ENCODE measurements around the gene MRGPRD.

Gene MRGPRD

DNA sequence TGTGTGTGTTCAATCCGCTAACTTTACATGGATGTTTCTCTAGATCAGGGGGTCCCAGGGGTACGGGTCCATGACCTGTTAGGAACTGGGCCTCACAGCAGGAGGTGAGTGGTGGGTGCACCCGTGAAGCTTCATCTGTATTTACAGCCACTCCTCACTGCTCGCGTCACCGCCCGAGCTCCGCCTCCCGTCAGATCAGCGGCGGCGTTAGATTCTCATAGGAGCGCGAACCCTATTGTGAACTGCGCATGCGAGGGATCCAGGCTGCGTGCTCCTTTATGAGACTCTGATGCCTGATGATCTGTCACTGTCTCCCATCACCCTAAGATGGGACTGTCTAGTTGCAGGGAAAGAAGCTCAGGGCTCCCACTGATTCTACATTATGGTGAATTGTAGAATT lies 31.9 kb downstream of the MRGPRD start:
- Histone ChIP-seq H3F3A (ENCODE audit: low read depth) (no peaks in the 10 kb centered on the region), H3K9me3 (ENCODE audit: insufficient read depth, low read depth, low read length) (no peaks in the 10 kb centered on the region), H3K4me2 (ENCODE audit: low read depth, low read length, poor library complexity, severe bottlenecking) (no peak overlapping the region), H2AFZ (ENCODE audit: low read length) (no peak overlapping the region), H4K20me1 (ENCODE audit: insufficient read depth, low read length, poor library complexity, severe bottlenecking) (no peaks in the 10 kb centered on the region), H3K4me3 (ENCODE audit: low read length, poor library complexity, severe bottlenecking) (no peak overlapping the region), H3K9me2 (replicated peaks; ENCODE audit: low read depth, low read length) (no peaks in the 10 kb centered on the region), H3K9ac (ENCODE audit: low read depth, low read length, poor library complexity, severe bottlenecking) (no peak overlapping the region), H3K36me3 (ENCODE audit: insufficient read depth, low read length) (no peaks in the 10 kb centered on the region), H3K27me3 (ENCODE audit: insufficient read depth, low read length, poor library complexity, severe bottlenecking) (no peaks in the 10 kb centered on the region), H3K4me1 (ENCODE audit: insufficient read depth, low read length, poor library complexity, severe bottlenecking) (no peaks in the 10 kb centered on the region), H3K79me2 (ENCODE audit: insufficient read depth, low read length) (no peaks in the 10 kb centered on the region)
- TF ChIP-seq EZH2phosphoT487 (IDR thresholded peaks at IDR 0.05; ENCODE audit: borderline replicate concordance), result no peak
- TF ChIP-seq, protein P1, sequence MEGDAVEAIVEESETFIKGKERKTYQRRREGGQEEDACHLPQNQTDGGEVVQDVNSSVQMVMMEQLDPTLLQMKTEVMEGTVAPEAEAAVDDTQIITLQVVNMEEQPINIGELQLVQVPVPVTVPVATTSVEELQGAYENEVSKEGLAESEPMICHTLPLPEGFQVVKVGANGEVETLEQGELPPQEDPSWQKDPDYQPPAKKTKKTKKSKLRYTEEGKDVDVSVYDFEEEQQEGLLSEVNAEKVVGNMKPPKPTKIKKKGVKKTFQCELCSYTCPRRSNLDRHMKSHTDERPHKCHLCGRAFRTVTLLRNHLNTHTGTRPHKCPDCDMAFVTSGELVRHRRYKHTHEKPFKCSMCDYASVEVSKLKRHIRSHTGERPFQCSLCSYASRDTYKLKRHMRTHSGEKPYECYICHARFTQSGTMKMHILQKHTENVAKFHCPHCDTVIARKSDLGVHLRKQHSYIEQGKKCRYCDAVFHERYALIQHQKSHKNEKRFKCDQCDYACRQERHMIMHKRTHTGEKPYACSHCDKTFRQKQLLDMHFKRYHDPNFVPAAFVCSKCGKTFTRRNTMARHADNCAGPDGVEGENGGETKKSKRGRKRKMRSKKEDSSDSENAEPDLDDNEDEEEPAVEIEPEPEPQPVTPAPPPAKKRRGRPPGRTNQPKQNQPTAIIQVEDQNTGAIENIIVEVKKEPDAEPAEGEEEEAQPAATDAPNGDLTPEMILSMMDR (conservative IDR thresholded peaks at IDR 0.05; ENCODE audit: low read length), result no peak

DNA sequence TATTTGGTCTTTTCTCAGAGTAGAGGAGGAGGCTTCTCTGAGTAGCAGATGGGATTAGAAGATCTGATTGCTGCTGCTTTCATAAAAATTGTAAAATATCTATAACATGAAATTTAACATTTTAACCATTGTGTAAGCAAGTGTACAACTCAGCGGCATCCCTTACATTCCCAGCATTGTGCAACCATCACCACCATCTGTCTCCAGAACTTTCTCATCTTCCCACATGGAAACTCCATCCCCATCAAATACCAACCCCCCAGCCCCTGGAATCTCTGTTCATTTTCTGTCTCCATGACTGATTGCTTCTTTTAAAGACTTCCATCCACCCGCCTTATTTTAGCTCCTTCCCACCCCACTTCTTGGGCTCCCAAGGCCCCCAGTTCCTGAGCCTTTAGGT lies 32.3 kb downstream of the MRGPRD start:
- Histone ChIP-seq H3K9ac (ENCODE audit: low read depth, low read length, poor library complexity, severe bottlenecking) (no peak overlapping the region), H3K4me1 (ENCODE audit: insufficient read depth, low read length, poor library complexity, severe bottlenecking) (no peaks in the 10 kb centered on the region), H3K79me2 (ENCODE audit: insufficient read depth, low read length) (no peaks in the 10 kb centered on the region), H3K4me3 (ENCODE audit: low read length, poor library complexity, severe bottlenecking) (no peak overlapping the region), H3K4me2 (ENCODE audit: low read depth, low read length, poor library complexity, severe bottlenecking) (no peak overlapping the region), H3F3A (ENCODE audit: low read depth) (no peaks in the 10 kb centered on the region), H2AFZ (ENCODE audit: low read length) (no peak overlapping the region), H3K27me3 (ENCODE audit: insufficient read depth, low read length, poor library complexity, severe bottlenecking) (no peaks in the 10 kb centered on the region), H3K36me3 (ENCODE audit: insufficient read depth, low read length) (no peaks in the 10 kb centered on the region), H4K20me1 (ENCODE audit: insufficient read depth, low read length, poor library complexity, severe bottlenecking) (no peaks in the 10 kb centered on the region), H3K9me3 (ENCODE audit: insufficient read depth, low read depth, low read length) (no peaks in the 10 kb centered on the region), H3K9me2 (replicated peaks; ENCODE audit: low read depth, low read length) (no peaks in the 10 kb centered on the region)
- TF ChIP-seq, protein P1 (conservative IDR thresholded peaks at IDR 0.05; ENCODE audit: low read length), result no peak
- no peak for TF ChIP-seq EZH2phosphoT487 (IDR thresholded peaks at IDR 0.05; ENCODE audit: borderline replicate concordance)

DNA sequence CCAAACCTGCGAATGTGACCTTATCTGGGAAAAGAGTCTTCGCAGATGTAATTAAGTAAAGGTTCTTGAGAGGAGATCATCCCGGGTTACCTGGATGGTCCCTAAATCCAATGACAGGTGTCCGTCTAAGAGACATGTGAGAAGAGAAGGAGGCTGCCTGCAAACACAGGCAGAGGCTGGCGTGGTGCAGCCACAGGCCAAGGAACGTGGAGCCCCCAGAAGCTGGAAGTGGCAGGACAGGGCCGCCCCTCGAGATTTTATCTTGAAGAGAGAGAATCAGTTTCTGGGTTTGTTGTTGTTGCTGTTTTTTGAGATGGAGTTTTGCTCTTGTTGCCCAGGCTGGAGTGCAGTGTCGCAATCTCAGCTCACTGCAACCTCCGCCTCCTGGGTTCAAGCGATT lies 33.6 kb downstream of the MRGPRD start:
- Histone ChIP-seq H3K9me3 (ENCODE audit: insufficient read depth, low read depth, low read length) (no peaks in the 10 kb centered on the region), H3K9me2 (replicated peaks; ENCODE audit: low read depth, low read length) (no peaks in the 10 kb centered on the region), H3K36me3 (ENCODE audit: insufficient read depth, low read length) (no peaks in the 10 kb centered on the region), H3K9ac (ENCODE audit: low read depth, low read length, poor library complexity, severe bottlenecking) (no peak overlapping the region), H3K4me3 (ENCODE audit: low read length, poor library complexity, severe bottlenecking) (no peak overlapping the region), H3F3A (ENCODE audit: low read depth) (no peaks in the 10 kb centered on the region), H3K27me3 (ENCODE audit: insufficient read depth, low read length, poor library complexity, severe bottlenecking) (no peaks in the 10 kb centered on the region), H3K79me2 (ENCODE audit: insufficient read depth, low read length) (no peaks in the 10 kb centered on the region), H3K4me2 (ENCODE audit: low read depth, low read length, poor library complexity, severe bottlenecking) (no peak overlapping the region), H3K4me1 (ENCODE audit: insufficient read depth, low read length, poor library complexity, severe bottlenecking) (no peaks in the 10 kb centered on the region), H2AFZ (ENCODE audit: low read length) (no peak overlapping the region), H4K20me1 (ENCODE audit: insufficient read depth, low read length, poor library complexity, severe bottlenecking) (no peaks in the 10 kb centered on the region)
- TF ChIP-seq, protein P1 (conservative IDR thresholded peaks at IDR 0.05; ENCODE audit: low read length), result no peak
- TF ChIP-seq EZH2phosphoT487 (IDR thresholded peaks at IDR 0.05; ENCODE audit: borderline replicate concordance), result no peak

Data from Loucy (cell line).